ENCODE data around the gene SCP2.

GRCh38 chr1:52996653-52997052, 69.6 kb downstream of the SCP2 start:
- TF ChIP-seq CTCF (IDR thresholded peaks at IDR 0.05) (no peak), POLR2A (IDR thresholded peaks at IDR 0.05) (no peak)

All from esophagus squamous epithelium (tissue), 4 donors.